IMR-90 (cell line): ENCODE results near the gene RPS24. TPM values are rescaled to one million over a fixed set of nuclear protein-coding genes. Genes with fewer than 3 reads are reported as not detected.

ENCODE experiments used
- ATAC-seq: fragments of 200-7000 bp; cut with Tn5 transposase; 2 replicates; pipeline ENCODE4 v1.9.1; 2020; ENCODE audit warnings: low read depth, mild to moderate bottlenecking, moderate library complexity
- BruUV-seq: library from RNA; stranded (reverse); fragments of 400-500 nt; replicated peaks from 2 replicates; lab custom pipeline; 2021; lab: Mats Ljungman, UMichigan
- CTCF ChIA-PET: fragments of 300-600 bp; formaldehyde crosslinking; extraction: SDS; loops from one replicate; lab custom pipeline; 2021; ENCODE audit warnings: antibody characterized with exemption; lab: Yijun Ruan, JAX
- POLR2A ChIA-PET: fragments of 300-600 bp; sonication (Branson Sonifier 250); formaldehyde crosslinking; loops from one replicate; lab custom pipeline; 2022; ENCODE audit warnings: antibody characterized with exemption; ENCODE audit not compliant: unreplicated experiment; lab: Charles Lee
- DNase-seq: peaks from one replicate; pipeline ENCODE4 v3.0.0; 2013
- H2AFZ ChIP-seq: replicated peaks from 2 replicates; pipeline ENCODE3; 2013; ENCODE audit warnings: low read length, mild to moderate bottlenecking; ENCODE audit not compliant: poor library complexity
- H2AK5ac ChIP-seq: 2 replicates; pipeline ENCODE4 v1.6.1; 2013; ENCODE audit warnings: low read depth, low read length, inconsistent platforms
- H2AK9ac ChIP-seq: replicated peaks from 2 replicates; pipeline ENCODE3; 2013; ENCODE audit warnings: mild to moderate bottlenecking, low read depth, low read length, moderate library complexity; ENCODE audit not compliant: poor library complexity
- H2BK120ac ChIP-seq: 2 replicates; pipeline ENCODE4 v1.6.1; 2013; ENCODE audit warnings: low read depth, low read length, inconsistent platforms
- H2BK15ac ChIP-seq: 3 replicates; pipeline ENCODE4 v1.6.1; 2013; ENCODE audit warnings: low read depth, low read length, inconsistent platforms
- H2BK20ac ChIP-seq: 2 replicates; pipeline ENCODE4 v1.6.1; 2013; ENCODE audit warnings: low read depth, mild to moderate bottlenecking, inconsistent platforms, low read length, moderate library complexity
- H2BK5ac ChIP-seq: 2 replicates; pipeline ENCODE4 v1.6.1; 2013; ENCODE audit warnings: mild to moderate bottlenecking, low read depth, low read length, inconsistent platforms; ENCODE audit not compliant: poor library complexity, severe bottlenecking
- H3K14ac ChIP-seq: replicated peaks from 2 replicates; pipeline ENCODE4 v1.6.1; 2013; ENCODE audit warnings: low read depth, low read length, inconsistent platforms
- H3K18ac ChIP-seq: 2 replicates; pipeline ENCODE4 v1.6.1; 2013; ENCODE audit warnings: low read depth, low read length, control low read depth
- H3K23ac ChIP-seq: 2 replicates; pipeline ENCODE4 v1.6.1; 2013; ENCODE audit warnings: low read depth, low read length, inconsistent platforms
- H3K27ac ChIP-seq: 2 replicates; pipeline ENCODE4 v1.5.1; 2013; ENCODE audit warnings: mild to moderate bottlenecking, control low read depth, low read length; ENCODE audit not compliant: insufficient read depth
- H3K27me3 ChIP-seq: 2 replicates; pipeline ENCODE4 v1.6.1; 2013; ENCODE audit warnings: low read length; ENCODE audit not compliant: control insufficient read depth, insufficient read depth
- H3K36me3 ChIP-seq: 2 replicates; pipeline ENCODE4 v1.6.1; 2013; ENCODE audit warnings: low read length, mixed read lengths; ENCODE audit not compliant: control insufficient read depth, insufficient read depth
- H3K4ac ChIP-seq: 2 replicates; pipeline ENCODE4 v1.6.1; 2013; ENCODE audit warnings: low read depth, low read length, inconsistent platforms
- H3K4me1 ChIP-seq: 2 replicates; pipeline ENCODE4 v1.6.1; 2013; ENCODE audit warnings: low read length, mixed read lengths; ENCODE audit not compliant: control insufficient read depth, insufficient read depth
- H3K4me2 ChIP-seq: 2 replicates; pipeline ENCODE4 v1.6.1; 2013; ENCODE audit warnings: low read depth, mild to moderate bottlenecking, control low read depth, low read length, moderate library complexity
- H3K4me3 ChIP-seq: 2 replicates; pipeline ENCODE4 v1.5.1; 2013; ENCODE audit warnings: low read depth, mild to moderate bottlenecking, control low read depth, low read length, moderate library complexity; ENCODE audit not compliant: insufficient read depth
- H3K56ac ChIP-seq: 2 replicates; pipeline ENCODE4 v1.6.1; 2013; ENCODE audit warnings: low read length, inconsistent platforms; ENCODE audit not compliant: insufficient read depth; ENCODE audit errors: extremely low read depth
- H3K79me1 ChIP-seq, 2 experiments: 2 replicates each; pipeline ENCODE4 v1.6.1; 2013; ENCODE audit warnings: low read length in 2 of 2, inconsistent platforms in 1 of 2, low read depth in 1 of 2
- H3K9ac ChIP-seq: 2 replicates; pipeline ENCODE4 v1.6.1; 2013; ENCODE audit warnings: low read depth, low read length, control low read depth
- H3K9me1 ChIP-seq: 2 replicates; pipeline ENCODE4 v1.6.1; 2013; ENCODE audit warnings: low read length, inconsistent platforms; ENCODE audit not compliant: insufficient read depth
- H3K9me3 ChIP-seq: 2 replicates; pipeline ENCODE4 v1.6.1; 2013; ENCODE audit warnings: low read length; ENCODE audit not compliant: control insufficient read depth, insufficient read depth
- H4K20me1 ChIP-seq: 2 replicates; pipeline ENCODE4 v1.6.1; 2013; ENCODE audit warnings: low read length, inconsistent platforms; ENCODE audit not compliant: insufficient read depth
- H4K5ac ChIP-seq: 2 replicates; pipeline ENCODE4 v1.6.1; 2013; ENCODE audit warnings: mild to moderate bottlenecking, low read depth, low read length, control low read depth
- H4K8ac ChIP-seq, 2 experiments: 2 replicates each; pipeline ENCODE4 v1.6.1; 2013; ENCODE audit warnings: low read depth in 2 of 2, low read length in 2 of 2, control low read depth in 1 of 2, inconsistent platforms in 1 of 2
- H4K91ac ChIP-seq: 2 replicates; pipeline ENCODE4 v1.6.1; 2013; ENCODE audit warnings: low read depth, low read length, inconsistent platforms; ENCODE audit not compliant: insufficient read depth
- CEBPB ChIP-seq: IDR thresholded peaks from 2 replicates; pipeline ENCODE4 v1.6.1; 2012; ENCODE audit warnings: low read depth, low read length, improper control_type of control experiment
- CHD1 ChIP-seq: IDR thresholded peaks from 2 replicates; pipeline ENCODE4 v1.6.1; 2012; ENCODE audit warnings: low read depth, low read length, improper control_type of control experiment
- MAZ ChIP-seq: IDR thresholded peaks from 2 replicates; pipeline ENCODE4 v1.6.1; 2012; ENCODE audit warnings: low read depth, mild to moderate bottlenecking, low read length, improper control_type of control experiment, moderate library complexity, borderline replicate concordance
- MXI1 ChIP-seq: IDR thresholded peaks from 2 replicates; pipeline ENCODE4 v1.6.1; 2012; ENCODE audit warnings: low read depth, mild to moderate bottlenecking, low read length, moderate library complexity, borderline replicate concordance
- NFE2L2 ChIP-seq: fragments of 150-350 bp; IDR thresholded peaks from 2 replicates; pipeline ENCODE4 v1.6.1; 2016; ENCODE audit warnings: low read depth, mild to moderate bottlenecking, low read length
- RAD21 ChIP-seq: IDR thresholded peaks from 2 replicates; pipeline ENCODE4 v1.6.1; 2012; ENCODE audit warnings: low read length, improper control_type of control experiment
- RFX5 ChIP-seq: IDR thresholded peaks from 2 replicates; pipeline ENCODE4 v1.8.0; 2012; ENCODE audit warnings: low read depth, mild to moderate bottlenecking, low read length, moderate library complexity
- SMC3 ChIP-seq: fragments of 150-350 bp; IDR thresholded peaks from 2 replicates; pipeline ENCODE4 v1.6.1; 2016; ENCODE audit warnings: low read depth, mild to moderate bottlenecking, antibody characterized with exemption, low read length, moderate library complexity
- WGBS, 2 experiments: methylation state at CpG; one replicate each; pipeline versions ENCODE4 v1.1.5 to v1.1.7; 2013; ENCODE audit warnings: missing lambda C conversion rate in 2 of 2; ENCODE audit not compliant: insufficient read length in 1 of 2; ENCODE audit errors: extremely low coverage in 2 of 2; 5-methylcytosine and 5-hydroxymethylcytosine counted together
- dilution Hi-C: fragments of 300-500 bp; cut with HindIII; formaldehyde crosslinking; loops from one replicate; pipeline ENCODE4 v1.14.3; 2018; ENCODE audit warnings: low sequenced_read_pairs; ENCODE audit not compliant: unreplicated experiment
- in situ Hi-C: fragments of 300-500 bp; cut with MboI; formaldehyde crosslinking; loops from 3 replicates; pipeline ENCODE4 v1.14.3; 2019; ENCODE audit warnings: low sequenced_read_pairs, inconsistent platforms, mixed read lengths
- intact Hi-C: fragments of 100-400 bp; cut with micrococcal nuclease; formaldehyde crosslinking; loops from 2 replicates; pipeline ENCODE4 v1.10.0; 2022
- polyA plus RNA-seq, 3 experiments: library from polyadenylated mRNA; depleted of rRNA; stranded (reverse); fragments of >200 nt; gene quantifications; 2 replicates each; pipeline ENCODE4 v1.2.3, GENCODE V29; 2012; ENCODE audit warnings: low replicate concordance in 1 of 3
- total RNA-seq: library from RNA; depleted of rRNA; stranded (reverse); fragments of >200 nt; gene quantifications from 2 replicates; pipeline ENCODE4 v1.2.3, GENCODE V29; 2012

Gene RPS24
- total and polyA plus RNA-seq, 2 of the 4 experiments (the other 2 are of a cell fraction) = 1,664 to 4,721 TPM

GRCh38 chr10:78070726-78071125 lies 37.1 kb downstream of the RPS24 start:
- in situ Hi-C loops = no loop called here
- H3K9me3 ChIP-seq = peaks cover 3% of the 10 kb centered on the region; the same call in 1 of the 2 replicates
- dilution Hi-C loops = no loop called here

More at GRCh38 chr10:78070726-78071125, 37.1 kb downstream of the RPS24 start:
- no peak overlapping the region for H4K5ac ChIP-seq
- ChIA-PET CTCF (no interaction called here), POLR2A (no interaction called here)
- no peak overlapping the region for H2AK9ac ChIP-seq
- H3K9me1 ChIP-seq = no peaks in the 10 kb centered on the region; the same call in 1 of the 2 replicates
- H2BK5ac ChIP-seq = no peak overlapping the region
- intact Hi-C loops = no loop called here
- peaks cover 16% of the 10 kb centered on the region for H3K27me3 ChIP-seq
- TF ChIP-seq RAD21 (no peak), CEBPB (no peak), CHD1 (no peak), NFE2L2 (no peak), MAZ (no peak), SMC3 (no peak), MXI1 (no peak), RFX5 (no peak)
- no peak for ATAC-seq
- H3K79me1 ChIP-seq = no peaks in the 10 kb centered on the region
- H4K91ac ChIP-seq = no peak overlapping the region
- no peak overlapping the region for H3K23ac ChIP-seq
- H2AFZ ChIP-seq = no peak overlapping the region
- no peak overlapping the region for H2BK20ac ChIP-seq
- no peaks in the 10 kb centered on the region for H3K36me3 ChIP-seq
- H3K4me3 ChIP-seq = no peak overlapping the region
- H3K18ac ChIP-seq = no peak overlapping the region
- no peak overlapping the region for H3K56ac ChIP-seq
- no peak overlapping the region for H3K9ac ChIP-seq
- no peak overlapping the region for H2BK120ac ChIP-seq
- WGBS, 2 experiments = no CpG with 5 or more reads among the region's 5 CpGs
- H3K4ac ChIP-seq = no peak overlapping the region
- no peak overlapping the region for H3K4me2 ChIP-seq
- no peak overlapping the region for H3K14ac ChIP-seq
- no peak overlapping the region for H3K27ac ChIP-seq
- H2BK15ac ChIP-seq = no peak overlapping the region
- H3K4me1 ChIP-seq = no peaks in the 10 kb centered on the region
- H2AK5ac ChIP-seq = no peak overlapping the region
- no peak overlapping the region for H4K8ac ChIP-seq
- H4K20me1 ChIP-seq = no peaks in the 10 kb centered on the region
- BruUV-seq = no TSS peak
- DNase-seq = no peak
